ENCODE measurements around the gene TMEM253.

DNA sequence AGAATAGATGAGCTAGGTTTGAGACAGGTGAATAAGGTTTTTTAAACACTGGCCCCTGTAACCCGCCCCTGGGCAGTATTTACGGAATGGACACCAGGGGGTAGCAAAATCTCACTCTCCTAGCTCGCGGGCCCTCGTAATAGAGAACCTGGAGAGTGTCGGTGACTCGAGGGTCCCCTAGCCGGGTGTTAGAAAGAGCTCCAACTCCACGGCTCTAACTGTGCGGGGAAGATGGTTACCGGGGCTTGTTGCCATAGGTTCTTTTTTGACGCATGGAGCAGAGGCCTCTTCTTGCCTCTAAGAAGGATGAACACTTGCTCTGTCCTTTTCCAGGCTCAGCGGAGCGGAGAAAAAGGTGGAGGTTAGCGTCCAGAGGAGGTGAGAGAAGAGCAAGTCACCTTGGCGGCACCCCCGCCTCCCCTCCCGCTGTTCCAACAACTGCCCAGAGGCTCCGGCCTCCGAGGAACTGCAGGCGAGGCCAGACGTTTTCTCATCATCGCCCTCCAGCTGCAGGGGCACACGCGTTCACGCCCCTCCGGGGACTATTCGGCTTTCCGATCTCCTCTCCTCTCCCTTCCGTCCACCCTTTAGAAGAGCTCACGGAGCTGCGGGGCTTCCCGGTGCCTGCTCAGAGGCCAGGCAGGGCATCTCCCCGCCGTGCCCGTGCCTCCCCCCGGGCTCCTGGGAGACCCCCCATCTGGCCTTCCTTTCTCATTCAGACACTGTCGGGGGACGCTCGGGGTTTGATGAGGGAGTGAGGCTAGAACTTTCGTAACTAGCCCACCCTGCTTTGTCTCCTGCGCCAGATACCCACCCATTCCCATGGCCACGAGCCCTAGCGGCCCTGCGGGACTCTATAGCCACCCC lies 32.1 kb upstream of the TMEM253 start:
- TF ChIP-seq, protein P1, sequence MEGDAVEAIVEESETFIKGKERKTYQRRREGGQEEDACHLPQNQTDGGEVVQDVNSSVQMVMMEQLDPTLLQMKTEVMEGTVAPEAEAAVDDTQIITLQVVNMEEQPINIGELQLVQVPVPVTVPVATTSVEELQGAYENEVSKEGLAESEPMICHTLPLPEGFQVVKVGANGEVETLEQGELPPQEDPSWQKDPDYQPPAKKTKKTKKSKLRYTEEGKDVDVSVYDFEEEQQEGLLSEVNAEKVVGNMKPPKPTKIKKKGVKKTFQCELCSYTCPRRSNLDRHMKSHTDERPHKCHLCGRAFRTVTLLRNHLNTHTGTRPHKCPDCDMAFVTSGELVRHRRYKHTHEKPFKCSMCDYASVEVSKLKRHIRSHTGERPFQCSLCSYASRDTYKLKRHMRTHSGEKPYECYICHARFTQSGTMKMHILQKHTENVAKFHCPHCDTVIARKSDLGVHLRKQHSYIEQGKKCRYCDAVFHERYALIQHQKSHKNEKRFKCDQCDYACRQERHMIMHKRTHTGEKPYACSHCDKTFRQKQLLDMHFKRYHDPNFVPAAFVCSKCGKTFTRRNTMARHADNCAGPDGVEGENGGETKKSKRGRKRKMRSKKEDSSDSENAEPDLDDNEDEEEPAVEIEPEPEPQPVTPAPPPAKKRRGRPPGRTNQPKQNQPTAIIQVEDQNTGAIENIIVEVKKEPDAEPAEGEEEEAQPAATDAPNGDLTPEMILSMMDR (IDR thresholded peaks at IDR 0.05; ENCODE audit: insufficient read depth, low read length, poor library complexity, severe bottlenecking), result peak; percentile 39
- TF ChIP-seq EZH2phosphoT487 (conservative IDR thresholded peaks at IDR 0.05; ENCODE audit: low read length), result no peak

Measured in SU-DHL-6 (cell line).